Left renal pelvis (tissue), 4 donors: ENCODE data around the gene FGF18. TPM values are rescaled to one million over a fixed set of nuclear protein-coding genes. Genes with fewer than 3 reads are reported as not detected.

ENCODE experiments used
- DNase-seq, 4 donors: peaks; one replicate each; pipeline ENCODE4 v3.0.0-alpha.2; 2013; ENCODE audit warnings: low read depth in 4 of 4, low spot score in 3 of 4
- polyA plus RNA-seq, 4 donors: library from polyadenylated mRNA; unstranded; fragments of 120-200 nt; gene quantifications; one replicate each; pipeline ENCODE4 v1.2.1, GENCODE V29; 2013; ENCODE audit not compliant: insufficient read length in 4 of 4

Gene FGF18
- polyA plus RNA-seq, 4 donors = 0.27 to 6.8 (median 0.62) TPM

- DNase-seq = no peak
Measured at GRCh38 chr5:171421331-171422262, 2.1 kb downstream of the FGF18 start.

GRCh38 chr5:171422495-171422894 is 3.0 kb downstream of the FGF18 start:
- DNase-seq = no peak

- peak in 1 of 4 donors; percentile 29 for DNase-seq
Measured at GRCh38 chr5:171422902-171423663, 3.6 kb downstream of the FGF18 start.

- no peak for DNase-seq
Measured at GRCh38 chr5:171424726-171425125, 5.3 kb downstream of the FGF18 start.

GRCh38 chr5:171425596-171426244 is 6.3 kb downstream of the FGF18 start:
- no peak for DNase-seq

- no peak for DNase-seq
Measured at GRCh38 chr5:171426266-171426665, 6.8 kb downstream of the FGF18 start.

- no peak for DNase-seq
Measured at GRCh38 chr5:171426680-171427079, 7.2 kb downstream of the FGF18 start.

GRCh38 chr5:171427318-171428167 is 8.1 kb downstream of the FGF18 start:
- no peak for DNase-seq

GRCh38 chr5:171428168-171428696 is 8.8 kb downstream of the FGF18 start:
- DNase-seq = no peak

GRCh38 chr5:171428809-171429542 is 9.5 kb downstream of the FGF18 start:
- DNase-seq = no peak

GRCh38 chr5:171429543-171429910 is 10.1 kb downstream of the FGF18 start:
- no peak for DNase-seq

GRCh38 chr5:171431251-171431777 is 11.9 kb downstream of the FGF18 start:
- no peak for DNase-seq

GRCh38 chr5:171432076-171432475 is 12.6 kb downstream of the FGF18 start:
- no peak for DNase-seq

GRCh38 chr5:171432583-171433351 is 13.3 kb downstream of the FGF18 start:
- no peak for DNase-seq

- DNase-seq = no peak
Measured at GRCh38 chr5:171433352-171433698, 13.9 kb downstream of the FGF18 start.

GRCh38 chr5:171433982-171434676 is 14.7 kb downstream of the FGF18 start:
- no peak for DNase-seq

- DNase-seq = no peak
Measured at GRCh38 chr5:171434874-171435273, 15.4 kb downstream of the FGF18 start.

- no peak for DNase-seq
Measured at GRCh38 chr5:171435908-171436307, 16.5 kb downstream of the FGF18 start.
